ENCODE results near the gene MYO5B. TPM values are rescaled to one million over a fixed set of nuclear protein-coding genes. Genes with fewer than 3 reads are reported as not detected.

Gene MYO5B
- total and polyA plus RNA-seq, 2 donors (not counting 1 experiment from before 2014, with no cell fraction given) = 0.30 to 1.7 TPM

- POLR2A ChIA-PET = no interaction called here
- Histone ChIP-seq H3K9me3 (ENCODE audit: control extremely low read depth in 1 of 3, control insufficient read depth in 2 of 3, insufficient read depth in 1 of 3, low read length in 2 of 3) (no peaks in the 10 kb centered on the region), H3K27me3 (replicated peaks in 1 of 4; ENCODE audit: control extremely low read depth in 1 of 4, control insufficient read depth in 3 of 4, insufficient read depth in 4 of 4, low read length in 3 of 4) (no peaks in the 10 kb centered on the region), H3K4me2 (replicated peaks; ENCODE audit: low read depth, low read length, poor library complexity, severe bottlenecking) (no peak overlapping the region), H2AFZ (ENCODE audit: insufficient read depth, low read depth, low read length, poor library complexity, severe bottlenecking) (no peak overlapping the region), H3K79me2 (ENCODE audit: control insufficient read depth, insufficient read depth, low read length) (no peaks in the 10 kb centered on the region), H3K9ac (ENCODE audit: low read length) (no peak overlapping the region), H3K4me1 (ENCODE audit: control insufficient read depth in 2 of 2, insufficient read depth in 2 of 2, low read length in 2 of 2) (no peaks in the 10 kb centered on the region), H3K36me3 (replicated peaks in 1 of 2; ENCODE audit: control extremely low read depth in 1 of 2, control insufficient read depth in 1 of 2, extremely low read depth in 1 of 2, insufficient read depth in 2 of 2, low read length in 1 of 2) (no peaks in the 10 kb centered on the region), H4K20me1 (ENCODE audit: control insufficient read depth, insufficient read depth, low read length, poor library complexity, severe bottlenecking) (no peaks in the 10 kb centered on the region), H3K4me3 (ENCODE audit: control extremely low read depth in 1 of 5, extremely low read depth in 1 of 5, insufficient read depth in 1 of 5, low read depth in 2 of 5, low read length in 4 of 5) (no peak overlapping the region), H3K27ac (ENCODE audit: low read length in 2 of 2) (no peak overlapping the region)
- Mint-ChIP-seq H3K4me3 (no peak overlapping the region), H3K9me3 (ENCODE audit: insufficient read depth) (no peaks in the 10 kb centered on the region), H3K27me3 (peaks cover 10% of the 10 kb centered on the region), H3K4me1 (no peaks in the 10 kb centered on the region), H3K27ac (no peak overlapping the region)
- intact Hi-C loops (cut with micrococcal nuclease) = no loop called here
- DNase-seq (no peak), ATAC-seq (ENCODE audit: low read depth) (no peak)
- CTCF ChIA-PET = interaction anchor here (0.6 to 7.3 kb wide), 6 partner anchors 16 to 567 kb away, joined by 3 to 127 read pairs (median 4); no protein-coding TSS in a partner anchor
- TF ChIP-seq CTCF (IDR thresholded peaks at IDR 0.05) (no peak), EZH2 (IDR thresholded peaks at IDR 0.05; ENCODE audit: borderline replicate concordance, insufficient read depth, low read depth, low read length, poor library complexity, severe bottlenecking) (no peak)
- WGBS (ENCODE audit: insufficient coverage) = 90% methylated on average over 13 of the region's 13 CpGs
Observed at GRCh38 chr18:49862656-49863385, 332.1 kb downstream of the MYO5B start.

GRCh38 chr18:49861659-49862058 is 333.3 kb downstream of the MYO5B start:
- no peak overlapping the region for H3K27ac ChIP-seq (ENCODE audit: low read length in 2 of 2)
- H3K27me3 ChIP-seq (replicated peaks in 1 of 4; ENCODE audit: control extremely low read depth in 1 of 4, control insufficient read depth in 3 of 4, insufficient read depth in 4 of 4, low read length in 3 of 4) = no peaks in the 10 kb centered on the region
- intact Hi-C loops (cut with micrococcal nuclease) = no loop called here
- H3K9me3 Mint-ChIP-seq (ENCODE audit: insufficient read depth) = no peaks in the 10 kb centered on the region
- H3K4me3 ChIP-seq (ENCODE audit: control extremely low read depth in 1 of 5, extremely low read depth in 1 of 5, insufficient read depth in 1 of 5, low read depth in 2 of 5, low read length in 4 of 5) = no peak overlapping the region
- ATAC-seq (ENCODE audit: low read depth) (no peak), DNase-seq (peak; percentile 15)
- H3K27ac Mint-ChIP-seq = no peak overlapping the region
- no peaks in the 10 kb centered on the region for H3K9me3 ChIP-seq (ENCODE audit: control extremely low read depth in 1 of 3, control insufficient read depth in 2 of 3, insufficient read depth in 1 of 3, low read length in 2 of 3)
- no peaks in the 10 kb centered on the region for H3K4me1 ChIP-seq (ENCODE audit: control insufficient read depth in 2 of 2, insufficient read depth in 2 of 2, low read length in 2 of 2)
- no peak overlapping the region for H3K4me2 ChIP-seq (replicated peaks; ENCODE audit: low read depth, low read length, poor library complexity, severe bottlenecking)
- H2AFZ ChIP-seq (ENCODE audit: insufficient read depth, low read depth, low read length, poor library complexity, severe bottlenecking) = no peak overlapping the region
- no peak for TF ChIP-seq EZH2 (IDR thresholded peaks at IDR 0.05; ENCODE audit: borderline replicate concordance, insufficient read depth, low read depth, low read length, poor library complexity, severe bottlenecking)
- peak; percentile 45 for TF ChIP-seq CTCF (IDR thresholded peaks at IDR 0.05)
- H3K79me2 ChIP-seq (ENCODE audit: control insufficient read depth, insufficient read depth, low read length) = no peaks in the 10 kb centered on the region
- WGBS (ENCODE audit: insufficient coverage) = 46% methylated on average over 3 of the region's 3 CpGs
- peaks cover 5% of the 10 kb centered on the region for H3K27me3 Mint-ChIP-seq
- H3K9ac ChIP-seq (ENCODE audit: low read length) = no peak overlapping the region
- CTCF ChIA-PET = interaction anchor here (0.7 to 7.3 kb wide), 7 partner anchors 14 to 1386 kb away, joined by 3 to 127 read pairs (median 4); no protein-coding TSS in a partner anchor
- H3K36me3 ChIP-seq (replicated peaks in 1 of 2; ENCODE audit: control extremely low read depth in 1 of 2, control insufficient read depth in 1 of 2, extremely low read depth in 1 of 2, insufficient read depth in 2 of 2, low read length in 1 of 2) = no peaks in the 10 kb centered on the region
- H4K20me1 ChIP-seq (ENCODE audit: control insufficient read depth, insufficient read depth, low read length, poor library complexity, severe bottlenecking) = no peaks in the 10 kb centered on the region
- H3K4me3 Mint-ChIP-seq = no peak overlapping the region
- no peaks in the 10 kb centered on the region for H3K4me1 Mint-ChIP-seq
- POLR2A ChIA-PET = no interaction called here

Measured in B cell (primary cell).